Renal pelvis (tissue), 4 donors: Measurements from ENCODE around the gene IWS1. TPM values are rescaled to one million over a fixed set of nuclear protein-coding genes. Genes with fewer than 3 reads are reported as not detected.
A peak's percentile ranks its signal among the peaks of the same experiment; 100 is the strongest.
"Not testable (repeated sequence)": the region's sequence is repeated elsewhere in the genome, so short reads cannot be mapped to it uniquely, and the experiment has no call there.

ENCODE experiments used
- DNase-seq: peaks from one replicate; pipeline ENCODE4 v3.0.0-alpha.2; 2013
- polyA plus RNA-seq, 3 donors: library from polyadenylated mRNA; unstranded; fragments of 120-200 nt; gene quantifications; one replicate each; pipeline ENCODE4 v1.2.1, GENCODE V29; 2013; ENCODE audit not compliant: insufficient read length in 3 of 3

Gene IWS1
- polyA plus RNA-seq, 3 donors: 64.0 to 77.2 (median 67.8) TPM

- no peak for DNase-seq
These were observed 37.5 kb upstream of the IWS1 start for GRCh38 chr2:127563458-127564428.

GRCh38 chr2:127562936-127563335 lies 36.6 kb upstream of the IWS1 start:
- DNase-seq: no peak

- no peak for DNase-seq
These were observed 35.1 kb upstream of the IWS1 start for GRCh38 chr2:127561371-127561770.

GRCh38 chr2:127560931-127561280 lies 34.6 kb upstream of the IWS1 start:
- DNase-seq: no peak

- no peak for DNase-seq
These were observed 34.1 kb upstream of the IWS1 start for GRCh38 chr2:127560201-127560930.

GRCh38 chr2:127559454-127559853 lies 33.2 kb upstream of the IWS1 start:
- DNase-seq: no peak

GRCh38 chr2:127558911-127559310 lies 32.6 kb upstream of the IWS1 start:
- DNase-seq: no peak

- no peak for DNase-seq
These were observed 26.6 kb upstream of the IWS1 start for GRCh38 chr2:127552846-127553245.

GRCh38 chr2:127552336-127552735 lies 26.0 kb upstream of the IWS1 start:
- no peak for DNase-seq

GRCh38 chr2:127551221-127551930 lies 25.1 kb upstream of the IWS1 start:
- DNase-seq: no peak

- no peak for DNase-seq
These were observed 20.5 kb upstream of the IWS1 start for GRCh38 chr2:127546797-127547196.

- no peak for DNase-seq
These were observed 19.5 kb upstream of the IWS1 start for GRCh38 chr2:127545796-127546195.

- DNase-seq: no peak
These were observed 18.9 kb upstream of the IWS1 start for GRCh38 chr2:127545189-127545588.

GRCh38 chr2:127543013-127543501 lies 16.8 kb upstream of the IWS1 start:
- not testable (repeated sequence) for DNase-seq

GRCh38 chr2:127542231-127542630 lies 15.9 kb upstream of the IWS1 start:
- DNase-seq: no peak

- DNase-seq: no peak
These were observed 15.5 kb upstream of the IWS1 start for GRCh38 chr2:127541809-127542208.

GRCh38 chr2:127537644-127538043 lies 11.4 kb upstream of the IWS1 start:
- no peak for DNase-seq

- DNase-seq: no peak
These were observed 10.6 kb upstream of the IWS1 start for GRCh38 chr2:127536707-127537541.

- no peak for DNase-seq
These were observed 9.6 kb upstream of the IWS1 start for GRCh38 chr2:127535918-127536317.

- DNase-seq: peak; percentile 68
These were observed 9.2 kb upstream of the IWS1 start, which contains the start of gene MYO7B for GRCh38 chr2:127535422-127535901. Gene MYO7B (plus strand): TSS chr2:127535683. CDS start chr2:127559723, 24,040 bp downstream.

GRCh38 chr2:127532296-127532695 lies 6.0 kb upstream of the IWS1 start:
- no peak for DNase-seq
